GM19468 (cell line): Measurements from ENCODE around the gene FNIP1.
"Not testable (repeated sequence)": the region's sequence is repeated elsewhere in the genome, so short reads cannot be mapped to it uniquely, and the experiment has no call there.

ENCODE experiments used
- ATAC-seq: cut with Tn5 transposase; IDR thresholded peaks from one replicate; pipeline ENCODE4 v1.9.1; 2021; ENCODE audit warnings: mild to moderate bottlenecking, moderate library complexity, moderate number of reproducible peaks; ENCODE audit not compliant: unreplicated experiment; ENCODE audit errors: extremely low read depth

The FNIP1 gene

DNA sequence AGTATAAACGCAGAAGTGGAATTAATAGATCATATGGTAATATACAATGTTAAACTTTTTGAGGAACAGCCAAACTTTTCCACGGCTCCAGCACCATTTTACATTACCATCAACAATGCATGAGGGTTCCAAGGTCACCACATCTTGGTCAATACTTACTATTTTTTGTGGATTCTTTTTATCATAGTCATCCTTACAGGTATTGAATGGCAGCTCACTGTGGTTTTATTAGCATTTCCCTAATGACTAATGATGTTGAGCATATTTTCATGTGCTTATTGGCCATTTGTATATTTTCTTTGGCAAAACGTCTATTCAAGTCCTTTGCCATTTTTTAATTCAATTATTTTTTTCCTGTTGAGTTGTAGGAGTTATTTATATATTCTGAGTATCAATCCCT is 147.7 kb downstream of the FNIP1 start:
- ATAC-seq, result no peak

DNA sequence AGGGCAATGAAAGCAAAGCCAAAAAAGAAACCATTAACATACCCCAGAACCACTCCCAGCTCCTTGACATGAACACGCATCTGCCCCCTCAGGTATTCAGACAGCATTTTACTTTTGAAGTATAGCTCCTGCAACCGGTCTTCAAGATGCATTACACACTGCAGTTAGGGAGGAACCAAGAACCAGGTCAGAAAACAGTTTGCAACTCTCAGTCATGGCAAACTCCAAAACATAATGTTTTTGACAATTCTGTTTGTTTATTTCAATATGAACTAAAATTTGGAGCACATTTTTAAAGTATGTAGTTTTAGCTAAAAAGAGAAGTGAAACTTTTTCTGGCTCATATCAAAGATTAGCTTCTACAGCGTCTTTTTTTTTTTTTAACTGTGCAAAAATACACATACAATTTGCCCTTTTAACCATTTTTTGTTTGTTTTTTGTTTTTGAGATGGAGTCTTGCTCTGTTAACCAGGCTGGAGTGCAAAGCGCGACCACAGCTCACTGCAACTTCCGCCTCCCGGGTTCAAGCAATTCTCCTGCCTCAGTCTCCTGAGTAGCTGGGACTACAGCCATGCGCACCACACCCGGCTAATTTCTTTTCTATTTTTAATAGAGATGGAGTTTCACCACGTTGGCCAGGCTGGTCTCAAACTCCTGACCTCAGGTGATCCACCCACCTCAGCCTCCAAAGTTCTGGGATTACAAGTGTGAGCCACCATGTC is 149.6 kb downstream of the FNIP1 start:
- peak; percentile 64 for ATAC-seq

DNA sequence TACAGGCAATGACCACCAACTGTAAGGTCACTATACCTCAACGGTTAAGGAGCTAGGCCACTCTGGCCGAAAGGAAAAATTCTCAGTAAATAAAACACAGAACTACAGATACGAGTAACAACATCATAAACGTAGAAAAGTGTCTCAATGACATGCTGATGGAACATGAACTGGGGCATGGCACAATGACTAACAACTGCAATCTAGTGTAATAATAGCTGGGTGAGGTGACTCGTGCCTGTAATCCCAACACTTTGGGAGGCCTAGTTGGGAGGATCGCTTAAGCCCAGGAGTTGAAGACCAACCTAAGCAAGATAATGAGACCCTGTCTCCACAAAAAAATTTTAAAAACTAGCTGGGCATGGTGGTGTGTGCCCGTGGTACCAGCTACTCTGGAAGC is 152.0 kb downstream of the FNIP1 start:
- no peak for ATAC-seq

DNA sequence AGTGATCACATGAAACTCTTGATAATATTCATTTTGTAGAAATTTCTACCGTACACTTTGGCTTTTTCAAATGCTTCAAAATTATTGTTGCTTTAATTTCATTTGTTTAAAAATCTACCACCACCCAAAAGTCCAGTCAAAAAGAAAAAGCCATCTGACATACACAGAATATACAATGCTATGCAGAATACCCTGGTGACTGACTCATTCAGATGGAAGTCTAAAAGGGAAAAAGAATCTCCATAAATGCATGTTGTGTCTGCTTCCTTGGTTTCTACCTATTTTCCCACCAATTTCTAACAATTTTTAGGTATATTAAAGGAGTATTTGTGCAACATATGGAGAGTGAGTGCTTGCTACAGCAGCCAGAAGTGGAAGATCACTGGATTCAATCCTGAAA is 152.4 kb downstream of the FNIP1 start:
- ATAC-seq, result no peak

DNA sequence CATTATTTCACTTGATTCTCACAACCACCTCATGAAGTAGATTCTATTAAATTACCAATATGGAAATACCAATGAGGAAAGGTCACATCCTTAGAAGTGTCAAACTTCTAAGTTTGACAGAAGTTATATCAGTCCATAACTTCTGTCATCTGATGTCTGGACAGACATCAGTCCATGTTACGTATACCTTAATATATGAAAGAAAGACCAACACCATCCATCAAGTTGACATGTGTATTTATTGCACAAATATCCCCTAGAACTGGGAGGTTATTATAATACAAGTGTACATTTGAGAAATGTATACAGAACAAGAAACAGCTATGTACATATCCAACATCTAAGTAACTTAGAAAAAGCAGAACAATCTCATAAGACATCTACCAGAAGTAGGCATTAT is 155.3 kb downstream of the FNIP1 start:
- no peak for ATAC-seq

DNA sequence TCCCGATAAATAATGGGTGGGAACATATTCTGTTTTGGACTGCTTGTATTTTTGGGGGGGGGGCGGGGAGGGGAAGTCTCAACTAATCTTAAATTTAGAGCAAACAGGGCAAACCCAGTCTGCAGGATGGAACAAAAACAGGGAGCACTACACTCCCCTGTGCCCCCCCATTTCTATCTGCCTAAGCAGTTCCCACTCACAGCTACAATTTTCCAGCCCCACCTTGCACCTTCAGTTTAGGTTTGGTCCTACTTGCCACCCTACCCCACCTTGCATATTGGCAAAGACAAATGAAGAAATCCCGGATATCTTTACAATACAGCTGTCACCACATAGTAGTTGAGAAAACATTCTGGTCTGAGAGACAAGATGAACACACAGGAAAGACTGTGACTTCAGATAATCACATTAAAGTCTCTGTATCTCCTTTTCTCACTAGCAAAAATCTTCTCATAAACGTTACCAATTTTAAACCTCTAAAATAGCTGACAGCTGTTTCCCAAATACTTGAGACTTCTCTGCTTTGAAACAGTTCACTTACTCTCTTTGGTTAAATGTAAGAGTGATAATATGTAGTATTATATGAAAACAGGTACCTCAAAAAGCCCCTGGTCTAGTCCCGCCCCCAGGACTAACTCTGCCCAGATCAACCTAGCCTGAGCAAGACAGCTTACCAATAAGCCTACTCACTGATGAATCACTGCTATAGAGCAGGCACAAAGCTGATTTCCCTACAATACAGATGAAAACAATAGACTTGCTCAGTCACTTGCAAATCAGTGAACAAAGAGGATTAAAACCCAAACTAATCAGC is 156.6 kb downstream of the FNIP1 start:
- no peak for ATAC-seq

DNA sequence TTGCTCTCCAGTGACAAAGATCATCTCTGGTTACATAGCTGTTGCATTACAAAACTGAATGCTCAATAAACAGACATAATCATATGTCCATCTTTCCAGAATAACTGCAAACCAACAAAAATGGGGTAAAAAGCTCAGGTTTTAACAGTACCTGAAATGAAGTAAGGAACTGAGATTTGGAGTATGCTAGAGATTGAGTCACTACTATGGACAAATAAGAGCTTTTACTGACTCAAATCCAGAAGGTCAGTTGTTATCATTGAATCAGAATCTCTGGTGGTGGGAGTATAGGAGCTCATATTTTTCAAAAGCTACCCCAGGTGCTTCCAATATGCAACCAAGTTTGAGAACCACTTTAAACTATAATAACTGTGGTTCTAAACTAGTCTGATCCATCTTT is 157.7 kb downstream of the FNIP1 start:
- no peak for ATAC-seq

DNA sequence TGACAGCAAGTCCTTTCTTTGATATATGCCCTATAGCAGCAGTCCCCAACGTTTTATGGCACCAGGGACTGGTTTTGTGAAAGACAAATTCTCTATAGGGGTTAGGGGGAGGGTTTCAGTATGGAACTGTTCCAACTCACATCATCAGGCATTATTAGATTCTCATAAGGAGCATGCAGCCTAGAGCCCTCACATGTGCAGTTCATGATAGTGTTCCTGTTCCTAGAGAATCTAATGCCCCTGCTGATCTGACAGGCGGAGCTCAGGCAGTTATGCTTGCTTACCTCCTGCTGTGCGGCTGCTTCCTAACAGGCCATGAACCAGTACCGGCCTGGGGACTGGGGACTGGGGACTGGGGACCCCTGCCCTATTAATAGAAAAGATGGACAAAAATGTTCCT is 159.1 kb downstream of the FNIP1 start:
- ATAC-seq, result no peak

DNA sequence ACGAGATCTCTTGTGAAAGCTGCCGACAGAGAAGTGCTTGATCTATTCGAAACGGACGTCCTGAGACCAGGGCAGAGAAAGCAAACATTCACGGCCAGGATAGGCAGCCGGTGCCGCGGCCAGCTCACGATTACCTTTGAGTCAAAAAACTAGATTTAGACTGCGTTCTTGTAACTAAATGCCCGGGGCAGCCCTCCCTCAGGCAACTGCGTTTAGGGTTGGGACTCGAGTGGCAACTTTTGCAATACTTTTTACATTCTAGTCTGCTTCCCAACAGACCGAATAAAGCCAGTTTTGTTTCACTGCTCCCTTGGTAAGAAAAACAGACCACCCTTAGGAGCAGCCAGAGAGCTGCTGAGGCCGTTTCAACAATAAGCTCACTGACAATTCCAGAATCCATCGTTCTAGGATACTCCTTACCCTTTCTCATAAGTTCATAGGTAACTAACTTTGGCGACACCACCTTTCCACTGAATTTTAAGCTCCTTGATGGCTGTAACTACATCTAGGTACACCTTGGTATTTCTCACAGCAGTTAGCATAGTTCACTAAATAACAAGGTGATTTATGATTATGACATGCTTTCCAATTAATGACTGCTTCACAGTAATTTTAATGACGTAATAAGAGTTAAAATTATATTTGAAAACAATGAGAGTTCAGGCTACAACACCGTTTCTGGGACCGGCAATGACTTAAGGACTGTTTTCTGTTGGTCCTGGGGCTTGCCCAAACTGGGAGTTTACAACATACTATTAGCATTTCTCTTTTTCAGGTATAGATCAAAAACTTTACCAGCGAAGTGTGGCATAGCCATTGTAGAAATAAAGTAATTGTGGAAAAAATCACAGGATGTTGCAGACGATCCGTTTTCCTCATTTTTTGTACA is 160.9 kb downstream of the FNIP1 start:
- no peak for ATAC-seq

DNA sequence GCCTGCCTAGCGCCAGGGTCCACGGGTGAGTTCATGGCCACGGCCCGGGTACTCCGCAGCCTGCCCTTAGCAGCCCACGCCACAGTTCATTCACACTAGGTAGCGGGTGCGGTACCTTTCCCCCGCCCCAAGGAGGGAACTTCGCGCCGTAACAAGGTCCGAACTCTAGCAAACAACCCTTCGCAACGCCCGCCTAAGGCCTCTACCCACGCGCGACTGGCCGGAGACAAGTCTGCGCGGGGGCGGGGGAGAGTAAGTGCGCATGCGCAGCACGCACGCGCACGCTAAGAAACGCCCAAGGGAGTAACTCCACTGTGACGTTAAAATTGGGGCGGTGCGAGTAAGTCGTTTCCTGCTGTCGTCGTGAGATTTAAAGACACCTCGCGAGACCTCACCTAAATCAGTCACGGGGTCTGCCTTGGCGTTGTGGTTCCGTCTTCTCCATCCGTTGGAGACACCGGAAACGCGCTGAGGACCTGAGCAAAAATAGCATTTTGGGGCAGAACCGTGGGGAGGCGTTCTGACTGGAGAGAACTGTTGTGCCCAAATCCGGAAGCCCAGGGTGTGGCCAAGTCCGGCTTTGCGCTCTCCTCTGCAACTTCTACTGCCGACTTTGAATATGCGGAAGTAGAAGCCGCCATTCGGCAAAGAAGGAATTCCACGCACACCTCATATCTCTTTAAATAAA is 161.7 kb downstream of the FNIP1 start, which contains the start of gene RAPGEF6:
TSS of gene RAPGEF6 (minus strand) at position 234 of the 688 bp plus-strand sequence. CDS start at position 35, 199 bp downstream.
- peak; percentile 81 for ATAC-seq

DNA sequence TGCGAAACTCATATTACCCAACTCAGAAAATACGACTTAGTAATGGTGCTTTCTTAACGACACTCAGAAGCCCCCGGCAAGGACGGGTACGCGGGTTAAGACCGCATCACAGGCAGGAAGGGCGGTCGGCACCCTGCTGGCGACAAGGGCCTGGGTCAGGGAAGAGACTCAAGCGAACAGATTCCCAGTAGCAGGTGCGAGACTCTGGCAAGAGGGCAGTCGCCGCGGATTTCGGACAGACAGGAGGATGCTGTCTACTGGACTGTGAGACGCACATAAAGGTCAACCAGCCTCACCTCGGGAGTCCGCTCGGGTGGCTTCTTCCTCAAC is 162.2 kb downstream of the FNIP1 start:
- ATAC-seq, result no peak

DNA sequence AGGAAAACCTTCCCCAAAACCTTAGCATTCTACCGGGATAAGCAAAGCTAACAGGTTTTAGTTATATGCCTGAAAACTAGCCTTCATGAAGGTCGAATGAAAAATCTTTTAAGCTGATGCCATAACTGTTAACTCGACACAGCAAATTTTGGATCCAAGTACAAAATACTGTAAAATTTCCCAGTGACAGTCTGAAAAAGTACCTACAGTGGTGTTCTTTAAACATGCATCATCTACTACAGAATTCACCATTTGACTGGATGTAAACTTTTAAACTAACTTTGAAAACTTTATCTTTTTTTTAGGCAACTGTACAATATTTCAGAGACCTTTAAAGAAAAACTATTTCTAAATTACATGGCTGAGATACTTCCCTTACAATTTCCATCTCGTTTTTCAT is 162.6 kb downstream of the FNIP1 start:
- ATAC-seq, result no peak

DNA sequence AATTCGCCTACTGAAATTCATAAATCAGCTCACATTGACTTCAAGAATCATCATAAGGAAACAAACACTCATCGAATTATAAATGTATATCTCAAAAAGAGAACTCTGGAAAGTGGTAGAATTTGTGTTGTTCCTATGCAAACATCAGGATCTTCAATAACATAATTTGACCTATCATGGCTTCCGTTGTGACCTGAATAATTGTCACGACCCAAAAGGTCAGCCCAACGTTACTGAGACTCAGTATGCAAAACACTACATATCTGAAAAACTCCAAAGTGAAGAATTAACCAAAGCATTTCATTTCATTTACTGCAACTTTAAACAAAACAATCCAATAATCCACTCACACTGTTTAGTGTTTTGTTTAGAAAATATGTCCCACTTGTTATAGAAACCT is 163.0 kb downstream of the FNIP1 start:
- no peak for ATAC-seq

DNA sequence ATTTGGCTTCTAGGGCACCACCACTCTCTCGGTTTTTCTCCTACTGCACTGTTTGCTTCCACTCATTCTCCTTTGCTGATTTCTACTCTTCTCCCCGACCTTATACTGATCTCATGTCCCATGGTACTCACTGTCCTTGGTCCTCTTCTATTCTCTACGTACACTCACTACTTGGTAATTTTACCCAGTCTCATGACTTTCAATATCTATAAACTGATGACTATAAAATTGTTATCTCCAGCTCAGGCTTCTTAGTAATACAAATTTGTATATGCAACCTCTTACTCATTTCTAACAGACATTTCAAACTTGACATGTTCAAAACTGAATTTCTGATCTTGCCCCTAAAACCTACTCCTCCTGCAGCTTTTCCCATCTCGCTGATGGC is 165.9 kb downstream of the FNIP1 start:
- no peak for ATAC-seq

DNA sequence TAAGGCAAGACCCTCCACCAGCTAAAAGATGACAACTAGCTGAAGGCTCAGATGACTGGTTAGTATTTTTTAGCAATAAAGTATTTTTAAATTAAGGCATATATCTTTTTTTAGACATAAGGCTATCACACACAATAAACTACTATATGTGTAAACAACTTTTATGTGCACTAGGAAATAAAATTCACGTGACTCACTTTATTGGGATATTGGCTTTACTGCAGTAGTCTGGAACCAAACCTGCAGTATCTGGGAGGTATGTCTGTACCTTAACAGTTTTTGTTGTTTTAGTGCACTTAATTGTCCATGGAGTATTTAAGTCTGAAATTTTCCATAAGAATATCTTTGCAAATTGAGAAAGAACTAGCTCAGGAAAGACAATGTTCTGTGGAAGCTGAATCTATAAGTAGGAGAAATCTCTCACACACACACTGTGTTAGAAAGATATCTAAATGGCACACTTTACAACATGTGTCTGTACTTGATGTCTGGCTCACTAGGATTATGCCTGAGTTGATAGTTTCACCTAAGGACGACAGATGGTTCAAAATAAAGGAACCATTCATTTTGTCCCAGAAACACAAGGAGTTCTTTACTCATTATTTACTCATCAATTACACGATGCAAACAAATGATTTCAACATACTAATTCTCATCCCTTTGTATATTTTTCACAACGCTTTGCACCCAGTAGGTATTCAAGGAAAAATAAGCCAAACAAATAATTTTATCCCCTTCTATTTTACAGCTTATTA is 166.4 kb downstream of the FNIP1 start:
- no peak for ATAC-seq

DNA sequence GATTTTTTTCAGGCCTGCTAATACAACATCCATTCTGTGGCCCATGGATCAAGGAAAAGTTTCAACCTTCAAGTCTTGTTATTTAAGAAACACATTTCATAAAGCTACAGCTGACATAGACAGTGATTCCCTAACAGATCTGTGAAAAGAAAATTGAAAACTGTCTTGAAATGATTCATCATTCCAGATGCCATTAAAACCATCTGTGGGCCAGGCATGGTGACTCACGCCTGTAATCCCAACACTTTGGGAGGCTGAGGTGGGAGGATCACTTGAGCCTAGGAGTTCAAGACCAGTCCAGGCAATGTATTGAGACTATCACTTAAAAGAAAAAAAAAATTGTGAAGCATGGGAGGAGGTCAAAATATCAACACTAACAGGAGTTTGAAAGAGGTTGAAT is 167.8 kb downstream of the FNIP1 start:
- no peak for ATAC-seq

DNA sequence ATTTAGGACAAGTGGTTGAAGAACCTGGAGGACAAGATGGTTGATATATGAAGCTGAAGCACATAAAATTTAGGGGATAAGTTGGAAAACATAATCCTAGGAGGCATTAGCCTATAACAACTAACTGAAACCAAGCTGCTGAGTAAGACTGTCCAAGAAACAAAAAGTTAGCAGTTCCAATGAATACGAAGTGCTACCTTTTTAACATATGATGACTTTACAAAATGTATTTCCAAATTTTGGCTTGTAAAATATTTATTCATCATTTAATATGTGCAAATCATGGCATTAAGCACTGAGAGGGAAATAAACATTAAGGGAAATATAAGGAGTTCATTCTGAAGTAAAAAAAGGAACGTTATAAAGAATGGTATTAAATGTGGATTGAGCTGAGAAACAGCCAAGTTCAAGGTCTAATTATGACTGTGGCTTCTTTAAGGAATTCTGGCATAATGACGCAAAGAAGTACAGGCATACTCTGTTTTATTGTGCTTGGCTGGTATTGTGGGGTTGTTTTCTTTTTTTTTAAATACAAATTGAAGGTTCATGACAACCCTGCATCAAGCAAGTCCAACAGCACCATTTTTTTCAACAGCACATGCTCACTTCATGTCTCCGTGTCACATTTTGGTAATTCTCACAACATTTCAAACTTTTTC is 169.5 kb downstream of the FNIP1 start:
- no peak for ATAC-seq

DNA sequence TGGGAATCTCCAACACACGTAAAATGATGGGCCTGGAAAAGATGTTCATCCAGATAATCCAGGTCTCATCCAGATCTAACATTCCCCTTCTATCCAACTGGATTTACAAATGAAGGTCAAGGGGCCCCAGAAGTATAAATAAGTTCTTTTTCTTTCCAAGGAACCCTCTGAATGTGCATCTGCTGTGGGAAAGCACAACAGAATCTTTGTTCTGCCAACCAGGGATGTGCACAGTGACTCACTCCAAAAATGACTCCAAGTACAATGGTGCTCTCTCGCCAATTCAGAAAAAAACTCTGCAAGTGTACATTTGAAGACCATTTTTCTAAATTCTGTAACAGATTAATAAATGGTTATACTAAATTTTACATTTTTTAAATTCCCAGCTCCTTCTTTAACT is 174.2 kb downstream of the FNIP1 start:
- no peak for ATAC-seq

DNA sequence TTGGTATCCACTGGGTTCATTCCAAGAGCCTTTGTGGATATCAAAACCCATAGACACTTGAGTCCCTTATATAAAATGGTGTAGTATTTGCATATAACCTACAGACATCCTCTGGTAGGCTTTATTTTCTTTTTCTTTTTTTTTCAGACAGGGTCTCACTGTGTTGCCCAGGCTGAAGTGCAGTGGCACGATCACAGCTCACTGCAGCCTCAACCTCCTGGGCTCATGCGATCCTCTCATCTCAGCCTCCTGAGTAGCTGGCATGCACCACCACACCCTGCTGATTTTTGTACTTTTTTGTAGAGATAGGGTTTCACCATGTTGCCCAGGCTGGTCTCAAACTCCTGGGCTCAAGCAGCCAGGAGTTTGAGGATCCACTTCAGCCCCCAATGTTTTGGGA is 175.7 kb downstream of the FNIP1 start:
- ATAC-seq, result not testable (repeated sequence)
